OCI-LY1 (cell line): ENCODE results near the gene TRANK1.
A peak's percentile ranks its signal among the peaks of the same experiment; 100 is the strongest.

Experiments used
- H2AFZ ChIP-seq: fragments of 200-600 bp; sonication (generic), shearing (Covaris generic); 2 replicates; pipeline ENCODE4 v1.6.0; 2014; ENCODE audit warnings: antibody characterized with exemption, mild to moderate bottlenecking, low read length
- H3F3A ChIP-seq: fragments of 200-600 bp; sonication (generic), shearing (Covaris generic); 2 replicates; pipeline ENCODE4 v1.6.0; 2014; ENCODE audit warnings: mild to moderate bottlenecking, antibody characterized with exemption, low read length, moderate library complexity; ENCODE audit not compliant: insufficient read depth
- H3K27ac ChIP-seq: fragments of 200-600 bp; sonication (generic); 2 replicates; pipeline ENCODE4 v1.5.1; 2014; ENCODE audit warnings: low read length, mixed run types, mild to moderate bottlenecking, low read depth; ENCODE audit not compliant: poor library complexity, severe bottlenecking
- H3K27me3 ChIP-seq: fragments of 200-600 bp; sonication (generic); 2 replicates; pipeline ENCODE4 v1.6.0; 2014; ENCODE audit warnings: antibody characterized with exemption, mild to moderate bottlenecking, low read length, moderate library complexity; ENCODE audit not compliant: insufficient read depth
- H3K36me3 ChIP-seq: fragments of 200-600 bp; sonication (generic); 2 replicates; pipeline ENCODE4 v1.6.1; 2014; ENCODE audit warnings: mild to moderate bottlenecking, antibody characterized with exemption, low read length, moderate library complexity, mixed read lengths; ENCODE audit not compliant: insufficient read depth
- H3K4me1 ChIP-seq: fragments of 200-600 bp; sonication (generic); 2 replicates; pipeline ENCODE4 v1.5.1; 2014; ENCODE audit warnings: mild to moderate bottlenecking, low read length, moderate library complexity; ENCODE audit not compliant: insufficient read depth, severe bottlenecking
- H3K4me2 ChIP-seq: fragments of 200-600 bp; sonication (generic), shearing (Covaris generic); 2 replicates; pipeline ENCODE4 v1.6.1; 2014; ENCODE audit warnings: low read length
- H3K4me3 ChIP-seq: fragments of 200-600 bp; sonication (generic); 2 replicates; pipeline ENCODE4 v1.5.1; 2014; ENCODE audit warnings: low read length, low read depth, mild to moderate bottlenecking, mixed read lengths; ENCODE audit not compliant: poor library complexity, severe bottlenecking
- H3K79me2 ChIP-seq: fragments of 200-600 bp; shearing (Covaris generic); 2 replicates; pipeline ENCODE4 v1.6.1; 2016; ENCODE audit warnings: mixed run types, low read length, mixed read lengths; ENCODE audit not compliant: insufficient read depth
- H3K9ac ChIP-seq: fragments of 200-600 bp; sonication (generic), shearing (Covaris generic); 2 replicates; pipeline ENCODE4 v1.6.1; 2014; ENCODE audit warnings: mild to moderate bottlenecking, low read length, mixed read lengths
- H3K9me2 ChIP-seq: fragments of 200-600 bp; sonication (generic), shearing (Covaris generic); 2 replicates; pipeline ENCODE4 v1.6.1; 2014; ENCODE audit warnings: low read depth, mild to moderate bottlenecking, low read length, mixed read lengths
- H3K9me3 ChIP-seq: fragments of 200-600 bp; shearing (Covaris generic); 2 replicates; pipeline ENCODE4 v1.6.1; 2014; ENCODE audit warnings: low read length, mixed read lengths
- H4K20me1 ChIP-seq: fragments of 200-600 bp; sonication (generic), shearing (Covaris generic); 2 replicates; pipeline ENCODE4 v1.6.0; 2016; ENCODE audit warnings: mild to moderate bottlenecking, low read length; ENCODE audit not compliant: insufficient read depth
- EZH2 ChIP-seq: fragments of 200-600 bp; sonication (generic), shearing (Covaris generic); IDR thresholded peaks from 2 replicates; pipeline ENCODE4 v1.8.0; 2017; ENCODE audit warnings: borderline replicate concordance, mixed run types, mild to moderate bottlenecking, antibody characterized with exemption, low read length, moderate library complexity, mixed read lengths
- TF ChIP-seq, protein P1 (sequence below): fragments of 200-600 bp; sonication (generic), shearing (Covaris generic); IDR thresholded peaks from 2 replicates; pipeline ENCODE4 v1.5.1; 2017; ENCODE audit warnings: mild to moderate bottlenecking, antibody characterized with exemption, low read length, moderate library complexity, mixed read lengths

Gene TRANK1

DNA sequence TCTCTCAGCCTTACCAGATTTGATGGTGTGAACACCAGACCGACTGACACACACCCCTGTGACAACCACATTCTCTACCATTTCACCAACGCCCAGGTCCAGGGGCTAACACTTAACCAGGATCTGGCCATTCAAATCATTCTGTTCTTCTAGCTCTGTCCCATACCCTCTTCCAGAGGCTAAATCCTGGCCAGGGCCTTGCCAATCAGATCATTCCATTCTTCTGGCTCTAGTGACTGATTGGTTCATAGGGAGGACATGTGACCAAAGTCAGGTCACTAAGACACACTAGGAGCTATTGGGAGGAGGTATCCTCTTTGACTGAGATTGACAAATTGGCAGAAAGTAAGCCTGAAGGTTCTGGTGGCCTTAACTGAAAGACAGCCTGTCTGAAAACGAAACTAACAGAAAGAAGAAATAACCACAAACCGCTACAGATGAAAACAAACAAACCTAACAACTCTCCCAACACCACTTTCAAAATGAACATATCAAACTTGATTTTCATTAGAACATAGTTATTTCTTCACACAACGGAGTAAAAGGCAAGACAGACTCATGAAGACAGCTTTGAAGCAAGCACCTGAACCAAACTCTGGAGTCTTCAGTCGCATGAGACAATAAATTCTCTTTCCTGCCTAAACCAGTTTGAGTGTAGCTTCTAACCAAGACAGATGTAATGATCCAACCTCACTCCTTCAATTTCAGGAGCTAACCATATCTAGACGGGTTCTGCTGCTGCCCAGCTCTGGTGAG is 68.5 kb downstream of the TRANK1 start:
- H3K4me2 ChIP-seq = peak overlapping the region; percentile 76
- TF ChIP-seq EZH2 = no peak
- TF ChIP-seq, protein P1, sequence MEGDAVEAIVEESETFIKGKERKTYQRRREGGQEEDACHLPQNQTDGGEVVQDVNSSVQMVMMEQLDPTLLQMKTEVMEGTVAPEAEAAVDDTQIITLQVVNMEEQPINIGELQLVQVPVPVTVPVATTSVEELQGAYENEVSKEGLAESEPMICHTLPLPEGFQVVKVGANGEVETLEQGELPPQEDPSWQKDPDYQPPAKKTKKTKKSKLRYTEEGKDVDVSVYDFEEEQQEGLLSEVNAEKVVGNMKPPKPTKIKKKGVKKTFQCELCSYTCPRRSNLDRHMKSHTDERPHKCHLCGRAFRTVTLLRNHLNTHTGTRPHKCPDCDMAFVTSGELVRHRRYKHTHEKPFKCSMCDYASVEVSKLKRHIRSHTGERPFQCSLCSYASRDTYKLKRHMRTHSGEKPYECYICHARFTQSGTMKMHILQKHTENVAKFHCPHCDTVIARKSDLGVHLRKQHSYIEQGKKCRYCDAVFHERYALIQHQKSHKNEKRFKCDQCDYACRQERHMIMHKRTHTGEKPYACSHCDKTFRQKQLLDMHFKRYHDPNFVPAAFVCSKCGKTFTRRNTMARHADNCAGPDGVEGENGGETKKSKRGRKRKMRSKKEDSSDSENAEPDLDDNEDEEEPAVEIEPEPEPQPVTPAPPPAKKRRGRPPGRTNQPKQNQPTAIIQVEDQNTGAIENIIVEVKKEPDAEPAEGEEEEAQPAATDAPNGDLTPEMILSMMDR = no peak
- peak overlapping the region; percentile 62 for H3K9ac ChIP-seq
- H3K27ac ChIP-seq = peak overlapping the region; percentile 88
- no peaks in the 10 kb centered on the region for H3K27me3 ChIP-seq
- peaks cover 36% of the 10 kb centered on the region for H3K4me1 ChIP-seq
- no peaks in the 10 kb centered on the region for H3K79me2 ChIP-seq
- no peak overlapping the region for H2AFZ ChIP-seq
- H3F3A ChIP-seq = peaks cover 6% of the 10 kb centered on the region; the same call in 1 of the 2 replicates
- H3K9me3 ChIP-seq = no peaks in the 10 kb centered on the region
- no peaks in the 10 kb centered on the region for H4K20me1 ChIP-seq
- H3K36me3 ChIP-seq = peaks cover 31% of the 10 kb centered on the region
- no peaks in the 10 kb centered on the region for H3K9me2 ChIP-seq
- H3K4me3 ChIP-seq = peak overlapping the region; percentile 49

DNA sequence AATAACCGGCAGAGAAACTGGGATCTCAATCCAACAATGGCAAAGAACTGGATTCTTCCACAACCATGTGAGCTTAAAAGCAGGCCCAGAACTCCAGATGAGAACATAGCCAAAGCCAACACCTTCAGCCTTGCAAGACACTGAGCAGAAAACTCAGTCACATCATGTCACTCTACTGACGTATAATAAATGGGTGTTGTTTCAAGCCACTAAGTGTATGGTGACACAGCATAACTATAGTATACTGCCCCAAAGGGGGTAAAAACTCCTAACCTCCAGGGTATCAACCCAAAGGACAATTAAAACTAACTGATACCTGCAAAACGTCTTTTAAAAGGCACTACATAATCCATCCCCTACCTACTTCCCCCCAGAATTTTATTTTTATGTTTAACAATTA is 69.5 kb downstream of the TRANK1 start:
- Histone ChIP-seq H3K79me2 (no peaks in the 10 kb centered on the region), H3K4me2 (no peak overlapping the region), H3K4me1 (peaks cover 36% of the 10 kb centered on the region), H3K4me3 (no peak overlapping the region), H3K36me3 (peaks cover 36% of the 10 kb centered on the region), H3K27ac (peak overlapping the region; percentile 6), H3F3A (peaks cover 6% of the 10 kb centered on the region; the same call in 1 of the 2 replicates), H4K20me1 (no peaks in the 10 kb centered on the region), H3K9me2 (no peaks in the 10 kb centered on the region), H3K9ac (no peak overlapping the region), H3K9me3 (no peaks in the 10 kb centered on the region), H3K27me3 (no peaks in the 10 kb centered on the region), H2AFZ (no peak overlapping the region)
- TF ChIP-seq, protein P1 = no peak
- TF ChIP-seq EZH2 = no peak

DNA sequence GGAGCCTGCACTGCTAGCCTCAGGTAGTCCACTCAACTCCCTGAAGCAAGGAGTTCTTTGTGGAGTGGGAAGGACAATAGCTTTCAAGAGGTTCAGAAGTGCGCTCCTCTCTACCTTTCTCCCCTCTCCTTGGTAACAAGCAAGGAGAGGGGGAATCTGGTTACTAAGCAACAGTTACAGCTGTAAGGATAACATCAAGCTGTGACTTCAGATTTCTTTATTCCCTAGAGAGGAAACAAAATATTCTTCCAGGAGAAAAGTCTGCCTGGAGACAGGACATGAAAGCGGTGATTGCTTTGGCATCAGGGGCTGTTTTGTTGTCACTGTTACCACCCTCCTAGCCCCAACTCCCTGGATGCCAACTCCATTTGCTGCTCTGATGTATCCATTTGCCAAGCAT is 70.4 kb downstream of the TRANK1 start:
- Histone ChIP-seq H3K9ac (no peak overlapping the region), H3F3A (peaks cover 6% of the 10 kb centered on the region; the same call in 1 of the 2 replicates), H4K20me1 (no peaks in the 10 kb centered on the region), H3K27me3 (no peaks in the 10 kb centered on the region), H3K36me3 (peaks cover 40% of the 10 kb centered on the region), H3K4me2 (no peak overlapping the region), H3K9me2 (no peaks in the 10 kb centered on the region), H3K4me3 (no peak overlapping the region), H3K27ac (no peak overlapping the region), H3K79me2 (no peaks in the 10 kb centered on the region), H3K4me1 (peaks cover 36% of the 10 kb centered on the region), H2AFZ (no peak overlapping the region), H3K9me3 (no peaks in the 10 kb centered on the region)
- TF ChIP-seq EZH2 = no peak
- TF ChIP-seq, protein P1 = no peak
